Activated naive CD8-positive, alpha-beta T cell treated with anti-CD3 and anti-CD28 coated beads, Interleukin-2, amount 50 U/mL, for 24 hours (primary cell): Measurements from ENCODE around the gene SH3GL1.

Source experiments
- ATAC-seq: fragments of 150-1000 bp; cut with Tn5 transposase; one replicate; pipeline ENCODE4 v1.10.0; 2021
- DNase-seq: peaks from one replicate; pipeline ENCODE4 v3.0.0; 2021
- H3K27ac Mint-ChIP-seq: one replicate; pipeline ENCODE4 v1.8.0; 2021; ENCODE audit warnings: mild to moderate bottlenecking, mixed read lengths
- H3K27me3 Mint-ChIP-seq: one replicate; pipeline ENCODE4 v1.8.0; 2021; ENCODE audit warnings: mixed read lengths
- H3K36me3 Mint-ChIP-seq: one replicate; pipeline ENCODE4 v1.8.0; 2021; ENCODE audit warnings: low read depth, mixed read lengths
- H3K4me1 Mint-ChIP-seq: one replicate; pipeline ENCODE4 v1.8.0; 2021; ENCODE audit warnings: mixed read lengths
- H3K4me3 Mint-ChIP-seq: one replicate; pipeline ENCODE4 v1.8.0; 2021; ENCODE audit warnings: mild to moderate bottlenecking, moderate library complexity, mixed read lengths
- H3K9me3 Mint-ChIP-seq: one replicate; pipeline ENCODE4 v1.8.0; 2021; ENCODE audit warnings: mixed read lengths

SH3GL1 gene

DNA sequence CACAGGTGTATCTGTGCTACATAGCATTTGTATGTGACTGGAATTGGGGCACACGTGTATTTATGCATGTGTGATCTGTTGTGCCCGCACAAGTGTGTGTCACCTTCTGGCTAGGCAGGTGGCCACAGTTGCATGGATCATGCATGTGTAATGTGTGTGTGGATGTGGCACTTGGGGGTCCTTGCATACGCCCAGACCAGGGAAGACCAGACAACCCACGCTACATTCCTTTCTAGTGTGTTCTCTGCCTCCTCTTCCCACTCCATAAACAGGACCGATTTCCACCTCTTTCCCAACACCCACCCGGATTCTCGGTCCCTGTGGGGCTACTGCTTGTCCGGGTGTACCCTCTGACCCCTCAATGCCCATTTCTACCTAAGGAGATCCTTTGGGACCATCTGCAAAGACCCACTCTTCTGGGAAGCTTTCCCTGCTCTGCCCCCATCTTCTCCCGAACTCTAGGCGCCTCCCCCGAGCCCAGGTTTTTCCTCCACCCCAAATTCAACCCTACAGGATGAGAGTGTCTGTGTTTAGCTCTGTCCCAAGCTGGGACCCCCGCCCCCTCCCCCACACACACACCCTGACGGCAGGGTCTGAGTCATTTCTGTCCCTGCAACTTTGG, 74.0 kb downstream of the SH3GL1 start:
- Mint-ChIP-seq H3K4me1 (peaks cover 32% of the 10 kb centered on the region), H3K9me3 (no peaks in the 10 kb centered on the region), H3K27me3 (peaks cover 2% of the 10 kb centered on the region), H3K36me3 (peaks cover 2% of the 10 kb centered on the region), H3K27ac (no peak overlapping the region), H3K4me3 (peak overlapping the region; percentile 8)
- DNase-seq (no peak), ATAC-seq (no peak)

DNA sequence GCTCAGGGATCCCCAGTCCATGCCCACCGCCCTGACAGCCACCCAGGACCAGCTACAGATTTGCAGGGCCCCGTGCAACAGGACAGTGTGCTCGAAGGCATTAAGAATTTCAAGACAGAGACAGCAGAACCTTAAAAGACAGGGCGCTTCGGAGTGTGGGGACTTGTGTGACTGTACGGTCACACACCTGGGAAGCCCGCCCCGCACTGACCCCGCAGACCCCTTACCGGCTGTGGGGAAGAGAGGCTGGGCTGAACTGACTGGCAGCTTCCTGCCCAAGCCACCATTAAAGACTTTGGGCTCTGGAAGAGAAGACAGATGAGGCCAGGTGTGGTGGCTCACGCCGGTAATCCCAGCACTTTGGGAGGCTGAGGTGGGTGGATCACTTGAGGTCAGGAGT, 76.1 kb downstream of the SH3GL1 start:
- Mint-ChIP-seq H3K9me3 (peaks cover 12% of the 10 kb centered on the region), H3K4me1 (peaks cover 27% of the 10 kb centered on the region), H3K36me3 (peaks cover 2% of the 10 kb centered on the region), H3K27ac (no peak overlapping the region), H3K4me3 (no peak overlapping the region), H3K27me3 (peaks cover 2% of the 10 kb centered on the region)
- no peak for DNase-seq
- ATAC-seq: no peak

DNA sequence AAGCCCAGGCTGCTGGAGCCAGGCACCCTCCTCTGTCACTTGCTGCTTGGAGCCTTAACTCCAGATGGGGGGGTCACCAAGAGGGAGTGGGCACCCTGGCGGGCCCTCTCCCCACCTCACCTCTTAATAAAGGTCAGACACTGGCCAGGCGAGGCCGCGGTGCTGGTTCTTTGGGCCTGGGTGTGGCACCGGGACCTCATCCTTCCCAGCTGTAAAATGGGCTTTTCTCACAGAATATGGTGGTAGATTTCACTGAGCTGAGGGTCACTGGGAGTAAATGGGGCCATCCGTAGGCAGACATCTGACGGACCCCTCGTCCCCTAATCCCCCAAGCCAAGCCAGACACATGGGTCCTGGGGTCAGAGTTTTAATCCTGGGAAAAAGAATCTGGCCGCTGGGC, 76.7 kb downstream of the SH3GL1 start:
- Mint-ChIP-seq H3K4me3 (no peak overlapping the region), H3K9me3 (peaks cover 15% of the 10 kb centered on the region)

DNA sequence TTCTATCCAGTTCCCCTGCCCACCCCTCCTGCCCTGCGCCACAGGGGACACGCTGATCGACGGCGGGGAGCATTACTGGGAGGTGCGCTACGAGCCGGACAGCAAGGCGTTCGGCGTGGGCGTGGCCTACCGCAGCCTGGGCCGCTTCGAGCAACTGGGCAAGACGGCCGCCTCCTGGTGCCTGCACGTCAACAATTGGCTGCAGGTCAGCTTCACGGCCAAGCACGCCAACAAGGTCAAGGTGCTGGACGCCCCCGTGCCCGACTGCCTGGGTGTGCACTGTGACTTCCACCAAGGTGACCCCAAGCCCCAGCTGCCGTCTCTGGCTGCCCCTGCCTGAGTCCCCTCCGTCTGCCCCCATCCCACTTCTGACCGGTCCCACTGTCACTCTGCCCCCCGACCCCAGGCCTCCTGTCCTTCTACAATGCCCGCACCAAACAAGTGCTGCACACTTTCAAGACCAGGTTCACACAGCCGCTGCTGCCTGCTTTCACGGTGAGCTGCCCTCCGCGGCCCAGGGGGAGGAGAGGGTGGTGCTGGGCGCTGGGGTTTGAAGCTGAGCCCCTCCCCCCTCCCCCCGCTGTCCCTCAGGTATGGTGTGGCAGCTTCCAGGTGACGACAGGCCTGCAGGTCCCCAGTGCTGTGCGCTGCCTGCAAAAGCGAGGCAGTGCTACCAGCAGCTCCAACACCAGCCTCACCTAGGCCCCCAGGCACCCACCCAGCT, 77.2 kb downstream of the SH3GL1 start:
- Mint-ChIP-seq H3K36me3 (peaks cover 2% of the 10 kb centered on the region), H3K4me1 (peaks cover 19% of the 10 kb centered on the region), H3K4me3 (no peak overlapping the region), H3K9me3 (peaks cover 15% of the 10 kb centered on the region), H3K27ac (no peak overlapping the region), H3K27me3 (no peaks in the 10 kb centered on the region)
- no peak for ATAC-seq
- no peak for DNase-seq

More for the DNA sequence above, 76.7 kb downstream of the SH3GL1 start:
- DNase-seq: no peak
- Mint-ChIP-seq H3K36me3 (peaks cover 2% of the 10 kb centered on the region), H3K27ac (no peak overlapping the region), H3K27me3 (peaks cover 2% of the 10 kb centered on the region), H3K4me1 (peaks cover 25% of the 10 kb centered on the region)
- ATAC-seq: no peak

GRCh38 chr19:4320419-4320818, 79.9 kb downstream of the SH3GL1 start:
- H3K36me3 Mint-ChIP-seq: peaks cover 2% of the 10 kb centered on the region
- DNase-seq: no peak
- H3K4me1 Mint-ChIP-seq: no peaks in the 10 kb centered on the region
- no peak for ATAC-seq
- H3K9me3 Mint-ChIP-seq: peaks cover 15% of the 10 kb centered on the region
- no peaks in the 10 kb centered on the region for H3K27me3 Mint-ChIP-seq
- H3K27ac Mint-ChIP-seq: no peak overlapping the region
- H3K4me3 Mint-ChIP-seq: no peak overlapping the region

GRCh38 chr19:4319067-4319718, 81.2 kb downstream of the SH3GL1 start:
- ATAC-seq (no peak), DNase-seq (no peak)
- H3K4me3 Mint-ChIP-seq: no peak overlapping the region
- H3K27me3 Mint-ChIP-seq: no peaks in the 10 kb centered on the region
- H3K4me1 Mint-ChIP-seq: no peaks in the 10 kb centered on the region
- H3K9me3 Mint-ChIP-seq: peaks cover 15% of the 10 kb centered on the region
- no peak overlapping the region for H3K27ac Mint-ChIP-seq
- peaks cover 3% of the 10 kb centered on the region for H3K36me3 Mint-ChIP-seq

DNA sequence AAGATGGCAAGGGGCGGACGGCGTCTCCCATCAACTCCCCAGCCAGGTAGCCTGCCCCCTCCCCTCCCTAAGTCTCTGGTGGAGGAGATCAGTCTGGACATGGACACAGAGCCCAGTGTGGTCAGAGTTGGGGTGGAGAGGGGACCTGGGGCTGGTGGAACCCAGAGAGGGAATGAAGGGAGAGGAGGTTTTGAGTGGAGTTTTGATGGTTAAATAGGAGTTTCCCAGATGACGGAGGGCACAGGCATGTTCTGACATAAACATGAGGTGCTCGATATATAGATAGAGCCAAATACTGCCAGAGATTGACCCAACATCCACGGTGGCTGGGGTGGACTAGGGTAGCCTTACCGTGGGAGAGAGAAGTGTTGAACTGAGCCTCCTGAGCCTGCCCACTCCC, 81.9 kb downstream of the SH3GL1 start:
- Mint-ChIP-seq H3K27ac (no peak overlapping the region), H3K4me3 (no peak overlapping the region), H3K4me1 (no peaks in the 10 kb centered on the region), H3K27me3 (no peaks in the 10 kb centered on the region), H3K36me3 (peaks cover 3% of the 10 kb centered on the region), H3K9me3 (peaks cover 15% of the 10 kb centered on the region)
- ATAC-seq (no peak), DNase-seq (no peak)

- no peaks in the 10 kb centered on the region for H3K27me3 Mint-ChIP-seq
- peaks cover 3% of the 10 kb centered on the region for H3K36me3 Mint-ChIP-seq
- no peak for ATAC-seq
- H3K27ac Mint-ChIP-seq: no peak overlapping the region
- no peak overlapping the region for H3K4me3 Mint-ChIP-seq
- no peak for DNase-seq
- peaks cover 15% of the 10 kb centered on the region for H3K9me3 Mint-ChIP-seq
- no peaks in the 10 kb centered on the region for H3K4me1 Mint-ChIP-seq
Observed at GRCh38 chr19:4316956-4317355, 83.4 kb downstream of the SH3GL1 start.

DNA sequence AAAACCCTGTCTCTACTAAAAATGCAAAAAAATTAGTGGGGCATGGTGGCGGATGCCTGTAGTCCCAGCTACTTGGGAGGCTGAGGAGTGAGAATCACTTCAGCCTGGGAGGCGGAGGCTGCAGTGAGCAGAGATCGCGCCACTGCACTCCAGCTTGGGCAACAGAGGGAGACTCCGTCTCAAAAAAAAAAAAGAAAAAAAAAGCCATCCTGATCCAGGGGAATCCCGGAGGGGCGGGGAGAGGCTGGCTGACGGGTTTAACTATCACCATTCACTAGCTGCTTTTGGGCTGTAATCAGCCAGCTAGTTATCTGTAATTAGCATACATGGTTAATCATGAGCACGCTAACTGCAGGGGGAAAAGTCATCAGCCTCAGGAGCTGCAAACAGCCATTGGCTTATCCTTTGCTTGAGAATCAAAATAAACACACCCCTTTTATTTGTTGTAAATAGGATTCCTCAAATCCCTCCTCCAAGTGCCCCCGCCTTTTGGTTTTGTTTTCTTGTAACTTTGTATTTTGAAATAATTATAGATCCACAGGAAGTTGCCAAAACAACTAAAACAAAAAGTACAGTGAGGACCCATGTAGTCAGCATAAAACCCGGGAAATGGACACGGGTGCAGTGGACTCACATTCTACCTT, 86.4 kb downstream of the SH3GL1 start:
- H3K4me3 Mint-ChIP-seq: no peak overlapping the region
- DNase-seq (no peak), ATAC-seq (no peak)
- no peak overlapping the region for H3K27ac Mint-ChIP-seq
- H3K9me3 Mint-ChIP-seq: no peaks in the 10 kb centered on the region
- H3K27me3 Mint-ChIP-seq: no peaks in the 10 kb centered on the region
- no peaks in the 10 kb centered on the region for H3K4me1 Mint-ChIP-seq
- H3K36me3 Mint-ChIP-seq: peaks cover 2% of the 10 kb centered on the region
